HPDE6-E6E7 (cell line): Measurements from ENCODE around the gene ETFDH.
"Not testable (repeated sequence)": the region's sequence is repeated elsewhere in the genome, so short reads cannot be mapped to it uniquely, and the experiment has no call there.

Source experiments
- DNase-seq: peaks from one replicate; pipeline ENCODE4 v3.0.0; 2011; ENCODE audit warnings: missing footprints; ENCODE audit errors: extremely low spot score

ETFDH gene

DNA sequence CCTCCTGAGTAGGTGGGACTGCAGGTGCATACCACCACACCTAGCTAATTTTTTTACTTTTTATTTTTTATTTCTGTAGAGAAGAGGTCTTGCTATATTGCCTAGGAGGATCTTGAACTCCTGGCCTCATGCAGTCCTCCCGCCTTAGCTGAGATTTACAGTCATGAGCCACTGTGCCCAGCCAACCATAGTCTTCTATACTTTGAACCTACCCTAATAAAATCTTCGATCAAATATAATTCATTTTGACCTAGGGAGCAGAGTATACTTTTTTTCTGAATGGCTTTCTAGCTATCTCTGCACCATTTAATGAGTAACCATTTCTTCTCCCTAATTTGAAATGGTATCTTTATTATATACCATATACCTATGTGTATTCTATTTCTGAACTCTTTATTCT lies 6.7 kb downstream of the ETFDH start:
- no peak for DNase-seq

DNA sequence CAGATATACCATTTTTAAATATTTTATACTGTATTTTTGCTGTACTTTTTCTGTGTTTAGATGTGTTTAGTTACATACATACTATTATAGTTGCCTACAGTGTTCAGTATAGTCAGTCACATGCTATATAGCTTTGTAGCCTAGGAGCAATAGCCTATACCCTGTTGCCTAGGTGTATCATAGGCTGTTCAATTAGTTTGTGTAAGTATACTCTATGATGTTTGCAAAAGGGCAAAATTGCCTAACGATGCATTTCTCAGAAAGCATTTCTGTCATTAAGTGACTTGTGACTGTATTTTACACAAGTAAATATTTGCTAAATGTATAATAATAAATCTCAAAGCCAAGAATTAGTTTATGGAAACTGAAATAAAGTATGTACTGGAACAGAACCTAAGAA lies 9.5 kb downstream of the ETFDH start:
- DNase-seq = no peak

- DNase-seq = no peak
Measured at GRCh38 chr4:158682066-158682465, 10.0 kb downstream of the ETFDH start.

GRCh38 chr4:158688813-158689212 lies 16.7 kb downstream of the ETFDH start:
- DNase-seq = no peak

- no peak for DNase-seq
Measured at GRCh38 chr4:158704274-158704673, 32.2 kb downstream of the ETFDH start.

DNA sequence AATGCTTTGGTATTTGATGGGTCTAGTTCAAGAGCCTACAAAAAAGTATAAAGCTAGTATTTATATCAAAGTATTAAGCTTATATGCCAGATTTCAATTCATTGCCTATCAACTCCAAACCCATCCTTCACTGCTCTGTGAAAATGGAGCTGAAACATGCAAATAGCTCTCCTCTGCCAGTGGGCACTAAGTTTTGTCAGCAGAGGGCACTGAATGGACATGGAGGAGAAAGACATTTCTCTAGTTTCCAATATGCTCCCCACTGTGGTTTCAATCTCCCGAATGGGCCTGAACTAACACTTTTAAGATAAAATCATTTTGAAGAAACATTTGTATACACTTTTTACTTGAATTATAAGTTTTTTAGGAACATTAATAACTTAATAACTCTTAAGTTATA lies 38.7 kb downstream of the ETFDH start:
- DNase-seq = peak; percentile 2

DNA sequence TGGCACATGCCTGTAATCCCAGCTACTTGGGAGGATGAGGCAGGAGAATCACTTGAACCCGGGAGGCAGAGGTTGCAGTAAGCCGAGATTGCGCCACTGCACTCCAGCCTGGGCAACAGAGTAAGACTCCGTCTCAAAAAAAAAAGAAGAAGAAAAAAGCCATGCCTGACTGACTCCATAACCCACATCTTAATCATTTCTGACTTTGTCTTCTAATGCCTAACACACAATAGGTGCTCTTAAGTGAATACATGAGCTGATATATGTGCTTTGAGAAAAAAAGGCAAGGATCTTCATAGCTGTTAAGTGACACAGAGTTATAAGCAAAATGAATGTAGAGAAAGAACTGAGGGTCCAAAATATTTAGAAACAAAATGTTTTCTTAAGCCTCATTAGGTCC lies 40.5 kb downstream of the ETFDH start:
- not testable (repeated sequence) for DNase-seq

GRCh38 chr4:158714937-158715336 lies 42.8 kb downstream of the ETFDH start:
- DNase-seq = no peak

DNA sequence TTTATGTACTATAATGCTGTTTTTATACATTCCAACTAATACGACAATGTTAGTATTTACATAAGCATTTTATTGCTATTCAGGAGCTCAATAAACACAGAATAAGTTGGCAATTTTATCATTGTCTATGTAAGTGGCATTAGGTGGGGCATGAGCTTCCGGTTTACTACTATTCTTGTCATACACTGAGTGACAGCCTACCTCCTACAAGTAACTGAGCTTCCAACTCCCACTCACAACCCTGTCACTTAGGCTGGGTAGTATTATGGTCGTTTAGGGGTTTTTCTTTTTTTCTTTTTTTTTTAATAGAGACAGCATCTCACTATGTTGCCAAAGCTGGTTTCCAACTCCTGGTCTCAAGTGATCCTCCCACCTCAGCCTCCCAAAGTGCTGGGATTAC lies 43.7 kb downstream of the ETFDH start:
- no peak for DNase-seq

- no peak for DNase-seq
Measured at GRCh38 chr4:158721680-158722079, 49.6 kb downstream of the ETFDH start.

DNA sequence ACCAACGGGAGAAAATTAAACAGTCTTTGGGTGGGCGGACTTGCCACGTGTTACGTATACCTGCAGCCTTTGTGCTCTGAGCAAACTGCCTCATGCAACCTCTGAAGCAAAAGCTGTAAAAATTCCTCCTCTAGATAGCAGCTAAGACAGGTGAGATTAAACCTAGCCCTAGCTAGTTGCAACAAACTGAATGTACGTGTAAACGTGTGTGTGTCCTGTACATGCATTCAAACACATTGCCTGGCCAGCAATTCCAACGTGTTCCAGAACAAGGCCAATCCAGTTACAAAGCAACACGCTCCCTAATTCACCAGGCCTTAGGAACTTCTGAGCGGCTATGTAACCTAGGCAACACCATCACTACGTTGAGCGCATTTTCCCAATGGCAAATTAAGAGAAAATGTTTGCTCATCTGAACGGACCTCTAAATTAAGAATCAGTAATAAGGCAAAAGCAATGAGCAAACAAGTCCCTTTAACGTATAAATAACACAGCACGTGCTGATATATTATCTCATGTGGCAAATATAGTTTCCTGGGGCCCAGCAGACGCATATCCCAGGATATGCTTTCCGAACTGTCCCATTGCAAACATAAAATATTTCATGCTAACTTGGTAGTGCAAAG lies 50.3 kb downstream of the ETFDH start:
- DNase-seq = no peak

GRCh38 chr4:158722917-158723793 lies 51.1 kb downstream of the ETFDH start, which contains the start of gene PPID:
Gene PPID (minus strand): TSS chr4:158723396. CDS start chr4:158723288, 108 bp downstream.
- DNase-seq = peak; percentile 68

- DNase-seq = no peak
Measured at GRCh38 chr4:158724637-158725036, 52.5 kb downstream of the ETFDH start.

- no peak for DNase-seq
Measured at GRCh38 chr4:158726633-158727032, 54.5 kb downstream of the ETFDH start.

DNA sequence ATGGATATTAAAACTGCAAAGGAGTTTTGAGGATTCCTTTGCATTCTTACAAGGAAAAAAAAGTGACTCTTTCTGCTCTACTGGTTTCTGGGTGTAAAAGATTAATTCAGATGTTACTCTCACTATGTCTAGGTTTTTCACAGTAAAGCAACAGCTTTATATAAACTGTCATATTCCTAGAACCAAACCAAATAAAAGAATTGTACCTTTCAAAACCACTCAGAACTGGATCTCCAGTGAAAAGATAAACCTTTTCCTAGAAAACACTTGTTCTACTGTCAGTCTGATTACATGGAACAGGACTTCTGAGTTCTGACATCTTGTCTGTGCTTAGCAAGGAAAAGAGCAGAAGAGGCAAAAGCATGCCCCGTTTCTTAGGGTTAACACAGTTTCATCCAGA lies 56.1 kb downstream of the ETFDH start:
- DNase-seq = no peak

GRCh38 chr4:158729716-158730559 lies 57.8 kb downstream of the ETFDH start:
- DNase-seq = peak; percentile 52

DNA sequence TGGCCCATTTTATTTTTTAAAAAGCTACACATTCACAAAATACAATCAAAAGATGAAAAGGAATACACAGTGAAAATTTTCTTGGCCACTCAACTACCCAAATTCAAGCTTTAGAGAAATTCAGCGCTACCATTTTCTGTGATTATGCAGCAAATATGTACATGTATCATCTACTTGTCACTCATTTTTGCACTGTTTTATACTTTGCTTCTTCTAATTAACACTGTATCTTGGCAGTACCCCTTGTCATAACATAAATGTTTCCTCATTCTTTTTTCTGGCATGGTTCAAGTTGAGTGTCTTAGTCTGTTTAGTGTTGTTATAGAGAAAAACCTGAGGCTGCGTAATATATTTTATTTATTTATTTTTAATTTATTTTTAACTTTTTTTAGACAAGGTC lies 66.8 kb downstream of the ETFDH start:
- DNase-seq = no peak

DNA sequence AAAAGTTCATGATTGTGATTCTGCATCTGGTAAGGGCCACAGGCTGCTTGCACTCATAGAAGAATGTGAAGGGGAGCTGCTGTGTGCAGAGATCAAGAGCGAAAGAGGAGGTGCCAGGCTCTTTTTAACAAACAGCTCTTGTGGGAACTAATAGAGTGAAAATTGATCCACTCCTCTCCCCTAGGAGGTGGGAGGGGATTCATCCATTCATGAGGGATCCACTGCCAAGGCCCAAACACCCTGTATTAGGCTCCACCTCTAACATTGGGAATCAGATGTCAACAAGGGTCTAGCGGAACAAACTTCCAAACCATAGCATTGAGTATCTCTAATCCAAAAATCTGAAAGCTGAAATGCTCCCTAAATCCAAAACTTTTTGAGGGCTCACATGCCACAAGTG lies 67.5 kb downstream of the ETFDH start:
- DNase-seq = no peak

- no peak for DNase-seq
Measured at GRCh38 chr4:158741326-158742021, 69.4 kb downstream of the ETFDH start.

DNA sequence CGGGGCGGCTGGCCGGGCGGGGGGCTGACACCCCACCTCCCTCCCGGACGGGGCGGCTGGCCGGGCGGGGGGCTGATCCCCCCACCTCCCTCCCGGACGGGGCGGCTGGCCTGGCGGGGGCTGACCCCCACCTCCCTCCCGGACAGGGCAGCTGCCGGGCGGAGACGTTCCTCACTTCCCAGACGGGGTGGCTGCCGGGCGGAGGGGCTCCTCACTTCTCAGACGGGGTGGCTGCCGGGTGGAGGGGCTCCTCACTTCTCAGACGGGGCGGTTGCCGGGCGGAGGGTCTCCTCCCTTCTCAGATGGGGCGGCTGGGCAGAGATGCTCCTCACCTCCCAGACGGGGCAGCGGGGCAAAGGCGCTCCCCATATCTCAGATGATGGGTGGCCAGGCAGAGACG lies 74.4 kb downstream of the ETFDH start:
- not testable (repeated sequence) for DNase-seq

GRCh38 chr4:158750379-158750778 lies 78.3 kb downstream of the ETFDH start:
- DNase-seq = no peak
